ENCODE measurements around the gene TBC1D22B. TPM values are rescaled to one million over a fixed set of nuclear protein-coding genes. Genes with fewer than 3 reads are reported as not detected.
A peak's percentile ranks its signal among the peaks of the same experiment; 100 is the strongest.

TBC1D22B gene
- total RNA-seq, 2 donors from 2014 or later = 7.7 to 11.6 TPM

GRCh38 chr6:37347670-37348111 is 90.1 kb downstream of the TBC1D22B start:
- ATAC-seq (ENCODE audit: insufficient number of reproducible peaks, low FRiP score, low read depth) (no peak), DNase-seq (ENCODE audit: low spot score) (no peak)
- Histone ChIP-seq H3K9me3 (no peaks in the 10 kb centered on the region), H3K4me3 (no peak overlapping the region), H3K27ac (no peak overlapping the region), H3K4me1 (ENCODE audit: control insufficient read depth in 1 of 2, low read depth in 2 of 2) (no peaks in the 10 kb centered on the region), H3K36me3 (no peaks in the 10 kb centered on the region), H3K27me3 (replicated peaks; ENCODE audit: insufficient read depth) (no peaks in the 10 kb centered on the region)
- TF ChIP-seq CTCF (IDR thresholded peaks at IDR 0.05) = no peak

- ATAC-seq (ENCODE audit: insufficient number of reproducible peaks, low FRiP score, low read depth) (no peak), DNase-seq (ENCODE audit: low spot score) (no peak)
- Histone ChIP-seq H3K4me1 (ENCODE audit: control insufficient read depth in 1 of 2, low read depth in 2 of 2) (peaks cover 3 to 7% of the 10 kb centered on the region in 2 donors), H3K27ac (no peak overlapping the region), H3K9me3 (no peaks in the 10 kb centered on the region), H3K36me3 (no peaks in the 10 kb centered on the region), H3K27me3 (replicated peaks; ENCODE audit: insufficient read depth) (no peaks in the 10 kb centered on the region), H3K4me3 (no peak overlapping the region)
- no peak for TF ChIP-seq CTCF (IDR thresholded peaks at IDR 0.05)
Measured at GRCh38 chr6:37351027-37351426, 93.5 kb downstream of the TBC1D22B start.

GRCh38 chr6:37352384-37352783 is 94.8 kb downstream of the TBC1D22B start:
- H3K9me3 ChIP-seq = no peaks in the 10 kb centered on the region
- no peak for TF ChIP-seq CTCF (IDR thresholded peaks at IDR 0.05)
- no peak for DNase-seq (ENCODE audit: low spot score)

GRCh38 chr6:37353761-37354525 is 96.4 kb downstream of the TBC1D22B start, which contains the start of gene RNF8:
RNF8 (plus strand) TSS chr6:37353983; CDS start chr6:37354165, 182 bp downstream.
- Histone ChIP-seq H3K4me3 (peak within 1 kb of the TSS; percentile 95), H3K4me1 (ENCODE audit: control insufficient read depth in 1 of 2, low read depth in 2 of 2) (peaks cover 3 to 11% of the 10 kb centered on the region in 2 donors), H3K36me3 (no peaks in the 10 kb centered on the region), H3K27ac (peak within 1 kb of the TSS; percentile 45 to 58), H3K9me3 (no peaks in the 10 kb centered on the region), H3K27me3 (replicated peaks; ENCODE audit: insufficient read depth) (no peaks in the 10 kb centered on the region)
- TF ChIP-seq CTCF (IDR thresholded peaks at IDR 0.05) = no peak
- peak; percentile 65 for ATAC-seq (ENCODE audit: insufficient number of reproducible peaks, low FRiP score, low read depth)
- DNase-seq (ENCODE audit: low spot score) = peak; percentile 67

More at GRCh38 chr6:37352384-37352783, 94.8 kb downstream of the TBC1D22B start:
- Histone ChIP-seq H3K4me1 (ENCODE audit: control insufficient read depth in 1 of 2, low read depth in 2 of 2) (peaks cover 3 to 11% of the 10 kb centered on the region in 2 donors), H3K27me3 (replicated peaks; ENCODE audit: insufficient read depth) (no peaks in the 10 kb centered on the region), H3K27ac (no peak overlapping the region), H3K36me3 (no peaks in the 10 kb centered on the region), H3K4me3 (no peak overlapping the region)
- no peak for ATAC-seq (ENCODE audit: insufficient number of reproducible peaks, low FRiP score, low read depth)

GRCh38 chr6:37354526-37355384 is 97.2 kb downstream of the TBC1D22B start:
- H3K4me3 ChIP-seq = peak overlapping the region; percentile 95
- H3K4me1 ChIP-seq (ENCODE audit: control insufficient read depth in 1 of 2, low read depth in 2 of 2) = peaks cover 3 to 11% of the 10 kb centered on the region in 2 donors
- DNase-seq (ENCODE audit: low spot score) (no peak), ATAC-seq (ENCODE audit: insufficient number of reproducible peaks, low FRiP score, low read depth) (no peak)
- H3K27me3 ChIP-seq (replicated peaks; ENCODE audit: insufficient read depth) = no peaks in the 10 kb centered on the region
- no peak for TF ChIP-seq CTCF (IDR thresholded peaks at IDR 0.05)
- peak overlapping the region; percentile 45 to 58 for H3K27ac ChIP-seq
- H3K9me3 ChIP-seq = no peaks in the 10 kb centered on the region
- no peaks in the 10 kb centered on the region for H3K36me3 ChIP-seq

All from thoracic aorta (tissue), 2 donors.